ENCODE results near the gene CAMK1D.

Gene CAMK1D

DNA sequence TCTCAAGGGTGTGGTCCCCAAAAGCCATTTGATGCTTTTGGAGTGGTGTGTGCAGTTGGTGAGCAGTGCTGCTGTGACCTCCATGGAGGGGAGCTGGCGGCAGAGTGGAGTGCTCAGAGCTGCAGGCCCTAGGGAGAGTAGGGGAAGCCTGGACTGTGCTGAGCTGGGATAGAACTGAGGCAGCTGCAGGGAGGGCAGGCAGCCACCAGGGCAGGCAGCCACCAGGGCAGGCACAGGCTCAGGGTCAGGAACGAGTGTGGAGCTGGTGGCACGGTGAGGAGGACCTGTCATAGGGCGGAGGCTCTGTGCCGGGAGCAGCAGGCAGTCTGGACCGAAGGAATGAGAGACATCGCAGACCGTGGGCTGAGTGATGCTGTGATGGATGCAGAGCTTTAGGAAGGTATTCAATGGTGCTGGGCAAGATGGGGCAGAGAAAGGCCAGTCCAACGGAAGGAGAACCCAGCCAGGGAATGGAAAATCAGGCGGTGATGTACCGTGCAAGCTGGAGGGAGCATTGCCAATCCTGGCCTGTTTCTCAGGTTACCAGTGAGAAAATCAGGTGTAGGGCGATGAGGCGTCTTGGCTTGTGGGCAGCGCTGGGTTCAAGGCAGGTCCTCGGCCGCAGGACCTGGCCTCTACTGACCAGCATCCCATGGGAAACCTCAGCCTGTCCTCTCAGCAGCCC is 152.6 kb downstream of the CAMK1D start:
- DNase-seq (ENCODE audit: extremely low read depth, low read depth): no peak
- TF ChIP-seq, protein P1, sequence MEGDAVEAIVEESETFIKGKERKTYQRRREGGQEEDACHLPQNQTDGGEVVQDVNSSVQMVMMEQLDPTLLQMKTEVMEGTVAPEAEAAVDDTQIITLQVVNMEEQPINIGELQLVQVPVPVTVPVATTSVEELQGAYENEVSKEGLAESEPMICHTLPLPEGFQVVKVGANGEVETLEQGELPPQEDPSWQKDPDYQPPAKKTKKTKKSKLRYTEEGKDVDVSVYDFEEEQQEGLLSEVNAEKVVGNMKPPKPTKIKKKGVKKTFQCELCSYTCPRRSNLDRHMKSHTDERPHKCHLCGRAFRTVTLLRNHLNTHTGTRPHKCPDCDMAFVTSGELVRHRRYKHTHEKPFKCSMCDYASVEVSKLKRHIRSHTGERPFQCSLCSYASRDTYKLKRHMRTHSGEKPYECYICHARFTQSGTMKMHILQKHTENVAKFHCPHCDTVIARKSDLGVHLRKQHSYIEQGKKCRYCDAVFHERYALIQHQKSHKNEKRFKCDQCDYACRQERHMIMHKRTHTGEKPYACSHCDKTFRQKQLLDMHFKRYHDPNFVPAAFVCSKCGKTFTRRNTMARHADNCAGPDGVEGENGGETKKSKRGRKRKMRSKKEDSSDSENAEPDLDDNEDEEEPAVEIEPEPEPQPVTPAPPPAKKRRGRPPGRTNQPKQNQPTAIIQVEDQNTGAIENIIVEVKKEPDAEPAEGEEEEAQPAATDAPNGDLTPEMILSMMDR (IDR thresholded peaks at IDR 0.05; ENCODE audit: low read depth, low read length): no peak

DNA sequence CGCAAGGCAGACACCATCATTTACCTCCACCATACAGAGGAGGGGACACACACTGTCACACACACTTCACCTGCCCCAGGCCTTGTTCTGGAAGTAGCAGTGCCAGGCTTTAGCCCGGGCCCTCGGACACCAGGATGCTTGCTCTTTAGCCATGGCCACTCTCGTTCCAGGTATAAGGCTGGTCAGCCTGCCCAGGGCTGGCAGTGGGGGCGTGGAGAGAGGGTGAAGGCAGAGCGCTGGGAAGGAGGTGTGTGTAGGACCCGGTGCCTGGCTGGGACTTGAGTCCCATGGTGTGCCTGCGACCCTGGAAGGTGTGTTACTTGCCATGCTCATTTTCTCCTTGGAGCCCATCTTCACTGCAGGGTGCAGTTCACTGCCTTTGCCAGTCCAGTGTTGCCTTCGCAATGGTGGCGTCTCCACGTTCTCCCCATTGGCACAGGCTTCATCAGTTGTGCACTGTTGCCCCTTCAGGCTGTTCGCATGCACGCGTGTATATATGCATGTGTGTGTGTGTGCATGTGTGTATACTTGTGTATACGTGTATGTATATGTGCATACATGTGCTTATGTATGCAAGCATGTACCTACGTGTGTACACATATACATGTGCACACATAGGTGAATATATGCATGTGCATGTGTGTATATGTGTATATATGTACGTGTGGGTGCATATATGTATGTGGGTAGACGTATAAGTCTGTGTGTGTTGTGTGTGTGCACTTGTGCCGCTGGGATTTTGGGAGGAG is 153.4 kb downstream of the CAMK1D start:
- no peak for DNase-seq (ENCODE audit: extremely low read depth, low read depth)
- TF ChIP-seq, protein P1 (IDR thresholded peaks at IDR 0.05; ENCODE audit: low read depth, low read length): no peak

- no peak for DNase-seq (ENCODE audit: extremely low read depth, low read depth)
- TF ChIP-seq, protein P1 (IDR thresholded peaks at IDR 0.05; ENCODE audit: low read depth, low read length): no peak
Observed at GRCh38 chr10:12503311-12503710, 154.0 kb downstream of the CAMK1D start.

DNA sequence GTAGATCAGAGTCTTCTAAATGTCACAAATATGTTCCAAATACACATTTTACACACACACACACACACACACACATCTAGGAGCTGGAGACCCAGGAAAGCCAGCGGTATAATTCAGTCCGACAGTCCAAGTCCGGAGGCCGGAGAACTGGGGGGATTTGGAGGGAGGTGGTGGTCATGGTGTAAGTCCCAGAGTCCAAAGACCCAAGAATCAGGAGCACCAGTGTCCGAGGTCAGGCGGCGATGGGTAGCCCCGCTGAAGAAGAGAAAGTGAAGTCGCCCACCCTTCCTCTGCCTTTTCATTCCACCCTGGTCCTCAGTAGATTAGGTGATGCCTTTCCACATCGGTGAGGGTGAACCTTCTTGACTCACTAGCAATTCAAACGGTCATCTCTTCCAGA is 154.8 kb downstream of the CAMK1D start:
- no peak for DNase-seq (ENCODE audit: extremely low read depth, low read depth)
- TF ChIP-seq, protein P1 (IDR thresholded peaks at IDR 0.05; ENCODE audit: low read depth, low read length): no peak

- TF ChIP-seq, protein P1 (IDR thresholded peaks at IDR 0.05; ENCODE audit: low read depth, low read length): no peak
- no peak for DNase-seq (ENCODE audit: extremely low read depth, low read depth)
Observed at GRCh38 chr10:12504628-12505027, 155.3 kb downstream of the CAMK1D start.

- DNase-seq (ENCODE audit: extremely low read depth, low read depth): no peak
- TF ChIP-seq, protein P1 (IDR thresholded peaks at IDR 0.05; ENCODE audit: low read depth, low read length): no peak
Observed at GRCh38 chr10:12505683-12506082, 156.3 kb downstream of the CAMK1D start.

DNA sequence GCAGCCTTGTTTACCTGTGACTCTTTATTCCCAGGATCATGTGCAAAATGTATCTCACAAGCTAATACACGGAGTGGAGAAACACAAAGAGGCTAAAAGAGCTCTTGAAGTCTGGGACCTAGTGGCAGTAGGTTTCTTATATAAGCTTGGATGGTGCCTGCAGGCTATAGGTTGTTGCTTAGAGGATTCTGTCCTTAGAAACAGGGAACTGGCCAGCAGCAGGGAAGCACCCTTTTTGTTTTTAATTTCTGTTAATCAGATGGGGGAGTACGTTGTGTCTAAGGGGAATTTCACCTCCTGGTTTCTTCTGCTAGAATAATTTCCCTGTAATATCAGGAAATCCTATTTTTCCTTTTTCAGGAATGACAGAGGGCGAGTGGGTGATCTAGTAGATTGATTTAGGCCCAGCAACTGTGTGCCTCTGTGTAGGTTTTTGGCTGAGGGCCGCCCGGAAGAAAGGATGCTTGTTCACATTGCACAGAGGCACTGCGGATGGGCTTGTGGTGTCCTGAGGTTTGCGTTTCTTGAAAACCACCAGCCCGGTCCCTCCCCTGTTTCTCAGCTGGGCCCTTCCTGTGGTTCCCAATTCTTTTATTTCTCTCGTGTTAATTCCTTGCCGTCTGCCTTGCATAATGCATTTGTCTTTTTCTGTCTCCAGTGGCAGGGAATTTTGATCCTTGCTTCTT is 158.0 kb downstream of the CAMK1D start:
- no peak for DNase-seq (ENCODE audit: extremely low read depth, low read depth)
- TF ChIP-seq, protein P1 (IDR thresholded peaks at IDR 0.05; ENCODE audit: low read depth, low read length): no peak

Measured in AG09319 (cell line).